NCI-H2196 treated with DMSO at 0.1 percent for 48 hours (cell line): ENCODE results near the gene RUVBL1.

Experiments
- DNase-seq: peaks from one replicate; lab custom pipeline; 2025; ENCODE audit not compliant: unreplicated experiment; lab: John Stamatoyannopoulos, UW

RUVBL1 gene

GRCh38 chr3:128143496-128143895 lies 19.9 kb upstream of the RUVBL1 start:
- DNase-seq: no peak

- no peak for DNase-seq
Measured at GRCh38 chr3:128133273-128133883, 9.8 kb upstream of the RUVBL1 start.

GRCh38 chr3:128131897-128132646 lies 8.5 kb upstream of the RUVBL1 start:
- no peak for DNase-seq

- no peak for DNase-seq
Measured at GRCh38 chr3:128128251-128128650, 4.6 kb upstream of the RUVBL1 start.

- no peak for DNase-seq
Measured at GRCh38 chr3:128127236-128127635, 3.6 kb upstream of the RUVBL1 start.

- DNase-seq: no peak
Measured at GRCh38 chr3:128123156-128123537, 465 bp downstream of the RUVBL1 start.

- no peak for DNase-seq
Measured at GRCh38 chr3:128122013-128122412, 1.6 kb downstream of the RUVBL1 start.

GRCh38 chr3:128113817-128114794 lies 9.5 kb downstream of the RUVBL1 start:
- DNase-seq: no peak

GRCh38 chr3:128112357-128112968 lies 11.1 kb downstream of the RUVBL1 start:
- peak; percentile 48 for DNase-seq

GRCh38 chr3:128111147-128111546 lies 12.5 kb downstream of the RUVBL1 start:
- DNase-seq: no peak

GRCh38 chr3:128107834-128108233 lies 15.8 kb downstream of the RUVBL1 start:
- no peak for DNase-seq

GRCh38 chr3:128103136-128103676 lies 20.4 kb downstream of the RUVBL1 start:
- no peak for DNase-seq

GRCh38 chr3:128100638-128101037 lies 23.0 kb downstream of the RUVBL1 start:
- DNase-seq: no peak

GRCh38 chr3:128100161-128100560 lies 23.5 kb downstream of the RUVBL1 start:
- no peak for DNase-seq

- DNase-seq: no peak
Measured at GRCh38 chr3:128098234-128098633, 25.4 kb downstream of the RUVBL1 start.

GRCh38 chr3:128095222-128095703 lies 28.3 kb downstream of the RUVBL1 start:
- peak; percentile 83 for DNase-seq

- DNase-seq: no peak
Measured at GRCh38 chr3:128094295-128095151, 29.1 kb downstream of the RUVBL1 start.

GRCh38 chr3:128091586-128091985 lies 32.0 kb downstream of the RUVBL1 start:
- DNase-seq: no peak

- DNase-seq: no peak
Measured at GRCh38 chr3:128089135-128089534, 34.5 kb downstream of the RUVBL1 start.

- no peak for DNase-seq
Measured at GRCh38 chr3:128084675-128085021, 39.0 kb downstream of the RUVBL1 start.
